Endothelial cell of umbilical vein (primary cell): ENCODE data around the gene CTH. TPM values are rescaled to one million over a fixed set of nuclear protein-coding genes. Genes with fewer than 3 reads are reported as not detected.

Experiments used
- BruUV-seq: library from RNA; stranded (reverse); fragments of 400-500 nt; replicated peaks from 2 replicates; lab custom pipeline; 2021; lab: Mats Ljungman, UMichigan
- CTCF ChIA-PET: fragments of 300-600, 350-600 bp; sonication (Branson Sonifier 250); formaldehyde crosslinking; loops from one replicate; lab custom pipeline; 2021; ENCODE audit warnings: antibody characterized with exemption, inconsistent platforms; lab: Charles Lee
- POLR2A ChIA-PET: fragments of 300-600, 350-600 bp; sonication (Branson Sonifier 250); formaldehyde crosslinking; loops from one replicate; lab custom pipeline; 2021; ENCODE audit warnings: antibody characterized with exemption, inconsistent platforms; lab: Charles Lee
- DNase-seq: peaks from one replicate; pipeline ENCODE4 v3.0.0-alpha.2; 2011; ENCODE audit warnings: low read depth, low spot score
- FAIRE-seq: peaks from 2 replicates; lab custom pipeline; 2011; peaks lifted over from hg19 to GRCh38; lab: Jason Lieb, UNC
- H2AFZ ChIP-seq: 2 replicates; pipeline ENCODE4 v1.6.0; 2012; ENCODE audit warnings: low read depth, low read length, control low read depth, inconsistent platforms
- H3K27ac ChIP-seq: 2 replicates; pipeline ENCODE4 v1.5.1; 2011; ENCODE audit warnings: low read depth, mild to moderate bottlenecking, control low read depth, low read length, moderate library complexity; ENCODE audit not compliant: insufficient read depth
- H3K27me3 ChIP-seq, 2 experiments: 2 replicates each; pipeline versions ENCODE4 v1.6.0 to v1.6.1; 2011; ENCODE audit warnings: low read length in 2 of 2, mixed read lengths in 1 of 2; ENCODE audit not compliant: control insufficient read depth in 2 of 2, insufficient read depth in 2 of 2
- H3K36me3 ChIP-seq, 2 experiments: 2 replicates in 1 of 2; 3 replicates in 1 of 2; pipeline ENCODE4 v1.5.1; 2011; ENCODE audit warnings: low read length in 2 of 2, mild to moderate bottlenecking in 1 of 2, moderate library complexity in 1 of 2; ENCODE audit not compliant: control insufficient read depth in 2 of 2, insufficient read depth in 2 of 2; ENCODE audit errors: extremely low read depth in 1 of 2
- H3K4me1 ChIP-seq: 3 replicates; pipeline ENCODE4 v1.5.1; 2011; ENCODE audit warnings: mild to moderate bottlenecking, low read length; ENCODE audit not compliant: control insufficient read depth, insufficient read depth; ENCODE audit errors: extremely low read depth
- H3K4me2 ChIP-seq: 2 replicates; pipeline ENCODE4 v1.6.1; 2011; ENCODE audit warnings: low read length, control low read depth, mixed read lengths; ENCODE audit not compliant: insufficient read depth
- H3K4me3 ChIP-seq, 3 experiments: fragments of 200-600 bp in 1 of 3; sonication (generic), shearing (Covaris generic) in 1 of 3; replicated peaks in 1 of 3; 2 replicates each; pipeline ENCODE4 v1.5.1; 2011 to 2016; ENCODE audit warnings: control low read depth in 3 of 3, low read length in 3 of 3, mild to moderate bottlenecking in 2 of 3, inconsistent platforms in 1 of 3, low read depth in 1 of 3, moderate library complexity in 1 of 3; ENCODE audit not compliant: insufficient read depth in 1 of 3
- H3K79me2 ChIP-seq: 2 replicates; pipeline ENCODE4 v1.6.0; 2012; ENCODE audit warnings: low read length, inconsistent platforms; ENCODE audit not compliant: control insufficient read depth, insufficient read depth
- H3K9ac ChIP-seq: replicated peaks from 2 replicates; pipeline ENCODE3; 2011; ENCODE audit warnings: low read length, control low read depth; ENCODE audit not compliant: insufficient read depth; ENCODE audit errors: extremely low read depth
- H3K9me1 ChIP-seq: replicated peaks from 3 replicates; pipeline ENCODE4 v1.6.0; 2011; ENCODE audit warnings: mild to moderate bottlenecking, low read length; ENCODE audit not compliant: control insufficient read depth, insufficient read depth; ENCODE audit errors: extremely low read depth
- H3K9me3 ChIP-seq: replicated peaks from 2 replicates; pipeline ENCODE4 v1.5.1; 2012; ENCODE audit warnings: low read length, inconsistent platforms; ENCODE audit not compliant: control insufficient read depth, insufficient read depth
- H4K20me1 ChIP-seq: replicated peaks from 2 replicates; pipeline ENCODE3; 2011; ENCODE audit warnings: mild to moderate bottlenecking, low read length; ENCODE audit not compliant: control insufficient read depth, insufficient read depth; ENCODE audit errors: extremely low read depth
- CTCF ChIP-seq, 2 donors: IDR thresholded peaks; 1 replicate in 1 of 2; 2 replicates in 1 of 2; pipeline ENCODE4 v1.5.1; 2011; ENCODE audit warnings: low read length in 2 of 2, mild to moderate bottlenecking in 2 of 2, moderate library complexity in 2 of 2, control low read depth in 1 of 2, inconsistent platforms in 1 of 2, low read depth in 1 of 2; ENCODE audit not compliant: insufficient read depth in 1 of 2; ENCODE audit errors: extremely low read depth in 1 of 2
- EZH2 ChIP-seq: IDR thresholded peaks from 2 replicates; pipeline ENCODE4 v1.6.1; 2012; ENCODE audit warnings: borderline replicate concordance, low read depth, mild to moderate bottlenecking, moderate library complexity, low read length, inconsistent platforms; ENCODE audit not compliant: severe bottlenecking
- FOS ChIP-seq: IDR thresholded peaks from 2 replicates; pipeline ENCODE4 v1.6.1; 2011; ENCODE audit warnings: mild to moderate bottlenecking, low read length, moderate library complexity, borderline replicate concordance; ENCODE audit not compliant: insufficient read depth
- GATA2 ChIP-seq: IDR thresholded peaks from 2 replicates; pipeline ENCODE4 v1.7.0; 2011; ENCODE audit warnings: low read depth, mild to moderate bottlenecking, moderate library complexity, mixed read lengths, low read length; ENCODE audit not compliant: insufficient read length, insufficient read depth
- JUN ChIP-seq: IDR thresholded peaks from 2 replicates; pipeline ENCODE4 v1.6.1; 2011; ENCODE audit warnings: borderline replicate concordance, low read depth; ENCODE audit not compliant: insufficient read length, insufficient read depth
- MAX ChIP-seq: IDR thresholded peaks from 2 replicates; pipeline ENCODE4 v1.6.1; 2011; ENCODE audit not compliant: insufficient read depth, insufficient read length
- MYC ChIP-seq: IDR thresholded peaks from one replicate; pipeline ENCODE4 v1.6.1; 2011; ENCODE audit warnings: mild to moderate bottlenecking, low read depth, low read length
- POLR2A ChIP-seq: IDR thresholded peaks from 2 replicates; pipeline ENCODE4 v1.6.1; 2012; ENCODE audit warnings: low read depth, mild to moderate bottlenecking, control low read depth, low read length
- POLR2AphosphoS5 ChIP-seq: IDR thresholded peaks from 2 replicates; pipeline ENCODE4 v1.6.1; 2012; ENCODE audit warnings: low read depth, mild to moderate bottlenecking, control low read depth, low read length, moderate library complexity; ENCODE audit not compliant: insufficient read depth
- dilution Hi-C: fragments of 300-500 bp; cut with MboI; formaldehyde crosslinking; loops from one replicate; pipeline ENCODE4 v1.15.0; 2019; ENCODE audit warnings: low sequenced_read_pairs; ENCODE audit not compliant: extremely low pct_ligation_motif_present
- intact Hi-C: fragments of 100-400 bp; cut with micrococcal nuclease; formaldehyde crosslinking; loops from one replicate; pipeline ENCODE4 v1.10.0; 2022
- polyA plus RNA-seq, 4 experiments: library from polyadenylated mRNA; depleted of rRNA in 3 of 4; stranded (reverse) in 3 of 4; unstranded in 1 of 4; fragments of >200 nt; gene quantifications; 2 replicates each; pipeline versions ENCODE4 v1.2.1 to v1.2.3, GENCODE V29; 2011 to 2012; ENCODE audit warnings: missing spikeins in 1 of 4
- total RNA-seq: library from RNA; stranded (reverse); gene quantifications from 2 replicates; pipeline ENCODE4 v1.2.3, GENCODE V29; 2021

Gene CTH
- total and polyA plus RNA-seq, 2 donors (not counting 3 experiments of a cell fraction or from before 2014, with no cell fraction given): 1.7 to 2.6 TPM

- Histone ChIP-seq H3K9me1 (no peaks in the 10 kb centered on the region), H2AFZ (no peak overlapping the region), H3K9me3 (no peaks in the 10 kb centered on the region), H3K4me2 (no peak overlapping the region), H3K4me1 (no peaks in the 10 kb centered on the region), H3K79me2 (no peaks in the 10 kb centered on the region), H3K36me3 (no peaks in the 10 kb centered on the region), H3K27ac (no peak overlapping the region), H3K4me3 (no peak overlapping the region), H3K9ac (no peak overlapping the region), H4K20me1 (no peaks in the 10 kb centered on the region), H3K27me3 (no peaks in the 10 kb centered on the region)
- dilution Hi-C loops: no loop called here
- FAIRE-seq (no peak), DNase-seq (no peak)
- no peak for TF ChIP-seq MAX
- TF ChIP-seq FOS: no peak
- TF ChIP-seq POLR2AphosphoS5: no peak
- no peak for TF ChIP-seq POLR2A
- no peak for TF ChIP-seq MYC
- no peak for TF ChIP-seq JUN
- no peak for TF ChIP-seq EZH2
- TF ChIP-seq CTCF (IDR thresholded peaks at IDR 0.05; ENCODE audit: extremely low read depth in 1 of 2, insufficient read depth in 1 of 2, low read depth in 1 of 2, low read length in 2 of 2): no peak
- no peak for TF ChIP-seq GATA2
- POLR2A ChIA-PET: no interaction called here
- intact Hi-C loops: no loop called here
- CTCF ChIA-PET: no interaction called here
- BruUV-seq: no TSS peak
Observed at GRCh38 chr1:70483342-70483741, 72.3 kb downstream of the CTH start.
